ENCODE measurements around the gene GINS2. TPM values are rescaled to one million over a fixed set of nuclear protein-coding genes. Genes with fewer than 3 reads are reported as not detected.

GINS2 gene
- total RNA-seq, 1 experiment from 2014 or later = 27.0 TPM

- in situ Hi-C loops (cut with HindIII; ENCODE audit: low pct_unique_long_range_greater_than_20kb, low sequenced_read_pairs) = no loop called here
- DNase-seq (ENCODE audit: low read depth) = no peak
These were observed 11.3 kb downstream of the GINS2 start for GRCh38 chr16:85677383-85677967.

DNA sequence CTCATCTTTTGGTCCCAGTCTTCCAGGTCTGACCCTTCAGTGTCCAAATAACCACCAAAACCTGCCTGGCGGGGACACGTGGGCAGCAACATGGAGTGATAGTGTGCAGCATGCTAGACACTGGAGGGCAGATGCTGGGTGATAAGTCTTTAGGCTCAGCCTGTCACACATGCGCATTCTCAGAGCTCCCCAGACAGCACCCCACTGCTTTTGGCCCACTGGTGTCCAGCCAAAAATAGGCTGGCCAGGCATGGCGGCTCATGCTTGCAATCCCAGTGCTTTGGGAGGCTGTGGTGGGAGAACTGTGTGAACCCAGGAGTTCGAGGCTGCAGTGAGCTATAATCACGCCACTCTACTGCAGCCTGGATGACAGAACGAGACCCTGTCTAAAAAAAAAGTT lies 12.3 kb downstream of the GINS2 start:
- in situ Hi-C loops (cut with HindIII; ENCODE audit: low pct_unique_long_range_greater_than_20kb, low sequenced_read_pairs) = no loop called here
- DNase-seq (ENCODE audit: low read depth) = no peak

DNA sequence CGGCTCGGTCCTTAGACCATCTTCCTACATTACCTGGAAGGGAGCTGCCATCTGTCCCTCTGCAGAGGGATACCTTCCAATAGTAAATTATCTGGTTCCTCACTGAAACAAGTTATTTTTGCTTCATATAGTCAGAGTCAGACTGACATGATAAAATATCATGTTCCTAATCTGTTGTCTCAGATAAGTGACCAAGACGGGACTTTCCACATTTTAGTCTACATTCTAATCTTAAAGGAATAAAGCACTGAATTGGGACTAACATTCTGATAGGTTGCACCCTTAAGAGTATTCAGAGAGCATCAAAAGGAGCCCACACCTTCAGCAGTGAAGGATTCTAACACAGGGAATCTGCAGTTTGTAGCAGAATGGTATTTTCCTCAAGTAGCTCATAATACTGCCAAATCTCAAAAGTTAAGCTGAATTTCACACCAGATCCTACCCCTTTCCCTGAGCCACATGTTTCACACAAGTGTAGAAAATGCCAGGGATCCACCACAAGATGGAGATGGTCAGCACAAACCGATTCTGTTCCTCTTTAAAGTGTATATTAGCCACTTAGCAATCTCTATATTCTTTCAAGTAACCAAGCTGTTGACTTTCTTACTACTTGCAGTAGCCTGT lies 13.4 kb downstream of the GINS2 start:
- in situ Hi-C loops (cut with HindIII; ENCODE audit: low pct_unique_long_range_greater_than_20kb, low sequenced_read_pairs) = no loop called here
- DNase-seq (ENCODE audit: low read depth) = peak; percentile 29

GRCh38 chr16:85674828-85675227 lies 13.9 kb downstream of the GINS2 start:
- no peak for DNase-seq (ENCODE audit: low read depth)
- in situ Hi-C loops (cut with HindIII; ENCODE audit: low pct_unique_long_range_greater_than_20kb, low sequenced_read_pairs) = no loop called here

GRCh38 chr16:85674418-85674755 lies 14.4 kb downstream of the GINS2 start:
- in situ Hi-C loops (cut with HindIII; ENCODE audit: low pct_unique_long_range_greater_than_20kb, low sequenced_read_pairs) = no loop called here
- no peak for DNase-seq (ENCODE audit: low read depth)

GRCh38 chr16:85673529-85674417 lies 15.0 kb downstream of the GINS2 start:
- no peak for DNase-seq (ENCODE audit: low read depth)
- in situ Hi-C loops (cut with HindIII; ENCODE audit: low pct_unique_long_range_greater_than_20kb, low sequenced_read_pairs) = no loop called here

DNA sequence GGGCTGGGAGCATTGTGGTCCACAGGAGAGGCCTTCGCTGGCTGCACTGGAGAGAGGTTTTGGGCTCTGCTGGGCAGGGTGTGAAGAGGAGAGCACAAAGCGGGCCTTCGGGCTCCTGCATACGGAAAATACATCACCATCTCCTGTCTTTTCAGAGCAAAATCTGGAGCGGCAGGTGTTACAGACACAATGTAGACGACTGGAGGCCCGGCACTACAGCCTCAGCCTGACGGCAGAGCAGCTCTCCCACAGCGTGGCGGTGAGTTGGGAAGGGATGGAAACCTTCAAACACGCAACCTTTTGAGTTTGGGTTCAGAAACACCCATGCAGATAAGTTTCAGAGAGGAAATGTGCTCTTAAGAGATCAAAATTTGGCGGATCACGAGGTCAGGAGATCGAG lies 17.9 kb downstream of the GINS2 start:
- DNase-seq (ENCODE audit: low read depth) = no peak
- in situ Hi-C loops (cut with HindIII; ENCODE audit: low pct_unique_long_range_greater_than_20kb, low sequenced_read_pairs) = no loop called here

- no peak for DNase-seq (ENCODE audit: low read depth)
- in situ Hi-C loops (cut with HindIII; ENCODE audit: low pct_unique_long_range_greater_than_20kb, low sequenced_read_pairs) = no loop called here
These were observed 19.9 kb downstream of the GINS2 start for GRCh38 chr16:85668676-85669424.

DNA sequence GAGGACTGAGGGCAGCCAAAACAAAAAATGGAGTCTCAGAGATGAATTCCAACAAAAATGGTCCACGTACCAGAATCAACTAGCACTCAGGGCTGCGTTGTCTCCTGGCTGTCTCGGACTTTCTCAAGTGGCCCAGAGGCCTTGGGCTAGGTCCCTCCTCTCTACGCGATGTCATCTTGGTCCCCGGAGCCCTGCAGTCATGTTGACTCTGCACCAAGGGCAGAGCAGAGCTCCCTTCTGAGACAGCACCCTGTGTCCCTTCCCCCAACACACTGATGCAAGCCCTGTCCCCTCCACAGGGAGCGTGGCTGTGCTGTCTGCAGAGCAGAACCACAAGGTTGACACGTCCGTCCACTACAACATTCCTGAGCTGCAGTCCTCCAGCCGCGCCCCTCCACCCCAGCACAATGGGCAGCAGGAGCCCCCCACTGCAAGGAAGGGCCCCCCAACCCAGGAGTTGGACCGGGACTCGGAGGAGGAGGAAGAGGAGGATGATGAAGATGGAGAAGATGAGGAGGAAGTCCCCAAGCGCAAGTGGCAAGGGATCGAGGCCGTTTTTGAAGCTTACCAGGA lies 20.8 kb downstream of the GINS2 start:
- in situ Hi-C loops (cut with HindIII; ENCODE audit: low pct_unique_long_range_greater_than_20kb, low sequenced_read_pairs) = no loop called here
- no peak for DNase-seq (ENCODE audit: low read depth)

GRCh38 chr16:85667261-85667660 lies 21.5 kb downstream of the GINS2 start:
- in situ Hi-C loops (cut with HindIII; ENCODE audit: low pct_unique_long_range_greater_than_20kb, low sequenced_read_pairs) = no loop called here
- DNase-seq (ENCODE audit: low read depth) = no peak

DNA sequence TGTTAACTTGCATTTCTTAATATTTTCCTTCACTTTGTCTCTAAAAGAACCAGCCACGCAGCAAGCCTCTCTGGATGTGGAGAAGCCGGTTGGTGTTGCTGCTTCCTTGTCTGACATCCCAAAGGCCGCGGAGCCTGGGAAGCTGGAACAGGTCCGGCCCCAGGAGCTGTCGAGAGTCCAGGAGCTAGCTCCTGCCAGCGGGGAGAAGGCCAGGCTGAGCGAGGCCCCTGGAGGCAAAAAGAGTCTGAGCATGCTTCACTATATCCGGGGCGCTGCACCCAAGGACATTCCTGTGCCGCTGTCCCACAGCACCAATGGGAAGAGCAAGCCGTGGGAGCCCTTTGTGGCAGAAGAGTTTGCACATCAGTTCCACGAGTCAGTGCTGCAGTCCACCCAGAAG lies 22.8 kb downstream of the GINS2 start:
- in situ Hi-C loops (cut with HindIII; ENCODE audit: low pct_unique_long_range_greater_than_20kb, low sequenced_read_pairs) = no loop called here

DNA sequence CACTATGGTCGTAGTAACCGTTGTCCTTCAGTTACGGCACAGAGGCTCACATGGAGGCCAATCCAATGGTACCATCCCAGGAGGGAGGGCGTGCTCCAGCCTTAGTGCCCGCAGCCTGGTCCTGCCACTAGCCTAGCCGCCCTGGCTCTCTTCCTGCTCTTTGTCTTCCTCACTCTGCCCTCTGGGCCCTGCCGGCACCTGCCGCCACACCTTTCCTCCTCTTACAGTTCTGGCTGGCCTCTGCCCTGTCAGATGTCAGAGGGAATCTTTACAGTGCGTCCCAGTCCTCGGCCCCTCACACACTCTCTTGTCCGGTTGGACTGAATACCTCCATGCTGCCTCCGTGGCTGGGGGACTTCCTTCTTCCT lies 23.4 kb downstream of the GINS2 start:
- in situ Hi-C loops (cut with HindIII; ENCODE audit: low pct_unique_long_range_greater_than_20kb, low sequenced_read_pairs) = no loop called here
- DNase-seq (ENCODE audit: low read depth) = no peak

More for the DNA sequence above, 22.8 kb downstream of the GINS2 start:
- DNase-seq (ENCODE audit: low read depth) = no peak

DNA sequence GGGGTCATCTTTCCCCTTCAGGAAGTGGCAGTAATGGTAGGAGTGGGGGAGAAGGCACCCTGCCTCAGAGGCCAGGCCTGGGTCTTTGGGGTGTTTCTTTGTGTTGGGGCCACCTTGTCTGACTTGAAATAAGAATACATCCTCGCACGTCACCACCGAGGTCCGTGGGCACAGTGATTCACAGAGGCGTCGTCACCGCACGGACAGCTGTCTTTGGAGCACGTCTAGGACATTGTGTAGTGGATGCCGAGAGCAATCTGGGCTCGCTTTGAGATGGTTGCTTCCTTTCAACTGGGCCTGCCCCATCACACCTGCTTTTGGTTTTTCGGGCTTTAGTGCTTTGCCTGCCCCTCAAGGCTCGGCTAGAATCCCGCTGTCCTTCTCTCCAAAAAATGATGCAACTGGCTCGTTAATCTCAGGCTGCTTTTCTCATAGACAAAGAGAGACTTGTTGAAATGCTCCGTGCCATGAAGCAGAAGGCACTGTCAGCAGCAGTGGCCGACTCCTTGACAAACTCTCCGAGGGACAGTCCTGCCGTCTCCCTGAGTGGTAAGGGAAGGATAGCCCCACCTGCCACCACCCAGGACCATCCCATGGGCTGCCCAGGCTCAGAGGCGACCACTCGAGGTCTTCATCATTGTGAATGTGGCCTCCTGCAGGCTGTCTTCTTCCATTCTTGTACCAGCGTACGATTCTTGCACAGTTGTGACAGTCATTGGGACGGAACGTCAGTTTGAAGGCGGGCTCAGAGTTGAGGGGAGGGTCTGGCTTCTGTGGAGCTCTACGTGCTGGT lies 24.0 kb downstream of the GINS2 start:
- DNase-seq (ENCODE audit: low read depth) = no peak

DNA sequence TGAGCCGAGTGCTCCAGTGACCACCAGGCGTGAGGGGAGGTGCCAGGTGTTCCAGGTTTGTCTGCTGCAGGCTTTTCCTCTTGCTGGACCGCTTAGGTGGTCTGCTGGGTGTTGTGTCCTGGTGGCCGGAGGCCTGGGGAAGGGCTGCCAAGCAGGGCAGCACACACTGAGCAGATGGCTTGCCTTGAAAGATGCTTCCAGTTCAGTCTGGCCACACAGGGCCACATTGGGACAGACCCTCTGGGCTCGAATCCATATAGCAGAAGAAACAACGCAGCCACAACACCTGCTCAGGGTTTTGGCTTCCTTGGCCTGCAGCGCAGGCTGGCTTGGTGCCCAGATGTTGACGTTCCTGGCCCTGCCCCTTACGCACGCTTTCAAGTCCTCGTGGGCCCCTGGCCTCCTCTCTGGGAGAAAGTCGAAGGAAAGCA lies 24.8 kb downstream of the GINS2 start:
- in situ Hi-C loops (cut with HindIII; ENCODE audit: low pct_unique_long_range_greater_than_20kb, low sequenced_read_pairs) = no loop called here

More for the DNA sequence above, 24.0 kb downstream of the GINS2 start:
- in situ Hi-C loops (cut with HindIII; ENCODE audit: low pct_unique_long_range_greater_than_20kb, low sequenced_read_pairs) = no loop called here

GRCh38 chr16:85662976-85663830 lies 25.6 kb downstream of the GINS2 start:
- no peak for DNase-seq (ENCODE audit: low read depth)
- in situ Hi-C loops (cut with HindIII; ENCODE audit: low pct_unique_long_range_greater_than_20kb, low sequenced_read_pairs) = no loop called here

More for the DNA sequence above, 24.8 kb downstream of the GINS2 start:
- no peak for DNase-seq (ENCODE audit: low read depth)

GRCh38 chr16:85662482-85662812 lies 26.3 kb downstream of the GINS2 start:
- in situ Hi-C loops (cut with HindIII; ENCODE audit: low pct_unique_long_range_greater_than_20kb, low sequenced_read_pairs) = no loop called here
- DNase-seq (ENCODE audit: low read depth) = no peak

Data from Caki2 (cell line).